Measurements from ENCODE around the gene CNTFR. TPM values are rescaled to one million over a fixed set of nuclear protein-coding genes. Genes with fewer than 3 reads are reported as not detected.

The CNTFR gene
- total and polyA plus RNA-seq, 2 experiments from 2014 or later: 0.73 to 1.9 TPM

- no peaks in the 10 kb centered on the region for H3K4me1 ChIP-seq (ENCODE audit: insufficient read depth)
- H3K79me2 ChIP-seq (replicated peaks; ENCODE audit: insufficient read depth): no peaks in the 10 kb centered on the region
- Mint-ChIP-seq H3K27me3 (ENCODE audit: insufficient read depth, low read depth, poor library complexity) (peaks cover 4% of the 10 kb centered on the region), H3K27ac (no peak overlapping the region; the same call in 1 of the 2 replicates), H3K36me3 (ENCODE audit: low read depth) (no peaks in the 10 kb centered on the region), H3K9me3 (no peaks in the 10 kb centered on the region; the same call in 2 of the 3 replicates), H3K4me1 (no peaks in the 10 kb centered on the region), H3K4me3 (no peak overlapping the region)
- DNase-seq (ENCODE audit: low spot score) (no peak), ATAC-seq (no peak; the same call in 2 of the 3 replicates)
- no peaks in the 10 kb centered on the region for H3K9me2 ChIP-seq (ENCODE audit: insufficient read depth)
- H3K36me3 ChIP-seq (ENCODE audit: insufficient read depth): no peaks in the 10 kb centered on the region
- no peak overlapping the region for H3K4me2 ChIP-seq
- H4K20me1 ChIP-seq (replicated peaks; ENCODE audit: insufficient read depth): no peaks in the 10 kb centered on the region
- TF ChIP-seq POLR2AphosphoS5 (IDR thresholded peaks at IDR 0.05; ENCODE audit: low read depth) (no peak), JUNB (IDR thresholded peaks at IDR 0.05; ENCODE audit: unreplicated experiment) (no peak), CTCF (conservative IDR thresholded peaks at IDR 0.05; ENCODE audit: low read depth in 2 of 2) (no peak), ZNF331 (CRISPR knock-in tag; IDR thresholded peaks at IDR 0.05; ENCODE audit: low read depth) (no peak), EZH2 (IDR thresholded peaks at IDR 0.05; ENCODE audit: low read depth, unreplicated experiment) (no peak), ETS1 (IDR thresholded peaks at IDR 0.05) (no peak), NANOG (IDR thresholded peaks at IDR 0.05; ENCODE audit: borderline replicate concordance) (no peak), STAT1 (IDR thresholded peaks at IDR 0.05; ENCODE audit: unreplicated experiment) (no peak), ZNF114 (CRISPR knock-in tag; IDR thresholded peaks at IDR 0.05) (no peak), CREB1 (CRISPR knock-in tag; IDR thresholded peaks at IDR 0.05; ENCODE audit: low read depth) (no peak), EZH2phosphoT487 (IDR thresholded peaks at IDR 0.05; ENCODE audit: unreplicated experiment) (no peak), REST (IDR thresholded peaks at IDR 0.05; ENCODE audit: unreplicated experiment) (no peak)
- TF ChIP-seq, protein P1, sequence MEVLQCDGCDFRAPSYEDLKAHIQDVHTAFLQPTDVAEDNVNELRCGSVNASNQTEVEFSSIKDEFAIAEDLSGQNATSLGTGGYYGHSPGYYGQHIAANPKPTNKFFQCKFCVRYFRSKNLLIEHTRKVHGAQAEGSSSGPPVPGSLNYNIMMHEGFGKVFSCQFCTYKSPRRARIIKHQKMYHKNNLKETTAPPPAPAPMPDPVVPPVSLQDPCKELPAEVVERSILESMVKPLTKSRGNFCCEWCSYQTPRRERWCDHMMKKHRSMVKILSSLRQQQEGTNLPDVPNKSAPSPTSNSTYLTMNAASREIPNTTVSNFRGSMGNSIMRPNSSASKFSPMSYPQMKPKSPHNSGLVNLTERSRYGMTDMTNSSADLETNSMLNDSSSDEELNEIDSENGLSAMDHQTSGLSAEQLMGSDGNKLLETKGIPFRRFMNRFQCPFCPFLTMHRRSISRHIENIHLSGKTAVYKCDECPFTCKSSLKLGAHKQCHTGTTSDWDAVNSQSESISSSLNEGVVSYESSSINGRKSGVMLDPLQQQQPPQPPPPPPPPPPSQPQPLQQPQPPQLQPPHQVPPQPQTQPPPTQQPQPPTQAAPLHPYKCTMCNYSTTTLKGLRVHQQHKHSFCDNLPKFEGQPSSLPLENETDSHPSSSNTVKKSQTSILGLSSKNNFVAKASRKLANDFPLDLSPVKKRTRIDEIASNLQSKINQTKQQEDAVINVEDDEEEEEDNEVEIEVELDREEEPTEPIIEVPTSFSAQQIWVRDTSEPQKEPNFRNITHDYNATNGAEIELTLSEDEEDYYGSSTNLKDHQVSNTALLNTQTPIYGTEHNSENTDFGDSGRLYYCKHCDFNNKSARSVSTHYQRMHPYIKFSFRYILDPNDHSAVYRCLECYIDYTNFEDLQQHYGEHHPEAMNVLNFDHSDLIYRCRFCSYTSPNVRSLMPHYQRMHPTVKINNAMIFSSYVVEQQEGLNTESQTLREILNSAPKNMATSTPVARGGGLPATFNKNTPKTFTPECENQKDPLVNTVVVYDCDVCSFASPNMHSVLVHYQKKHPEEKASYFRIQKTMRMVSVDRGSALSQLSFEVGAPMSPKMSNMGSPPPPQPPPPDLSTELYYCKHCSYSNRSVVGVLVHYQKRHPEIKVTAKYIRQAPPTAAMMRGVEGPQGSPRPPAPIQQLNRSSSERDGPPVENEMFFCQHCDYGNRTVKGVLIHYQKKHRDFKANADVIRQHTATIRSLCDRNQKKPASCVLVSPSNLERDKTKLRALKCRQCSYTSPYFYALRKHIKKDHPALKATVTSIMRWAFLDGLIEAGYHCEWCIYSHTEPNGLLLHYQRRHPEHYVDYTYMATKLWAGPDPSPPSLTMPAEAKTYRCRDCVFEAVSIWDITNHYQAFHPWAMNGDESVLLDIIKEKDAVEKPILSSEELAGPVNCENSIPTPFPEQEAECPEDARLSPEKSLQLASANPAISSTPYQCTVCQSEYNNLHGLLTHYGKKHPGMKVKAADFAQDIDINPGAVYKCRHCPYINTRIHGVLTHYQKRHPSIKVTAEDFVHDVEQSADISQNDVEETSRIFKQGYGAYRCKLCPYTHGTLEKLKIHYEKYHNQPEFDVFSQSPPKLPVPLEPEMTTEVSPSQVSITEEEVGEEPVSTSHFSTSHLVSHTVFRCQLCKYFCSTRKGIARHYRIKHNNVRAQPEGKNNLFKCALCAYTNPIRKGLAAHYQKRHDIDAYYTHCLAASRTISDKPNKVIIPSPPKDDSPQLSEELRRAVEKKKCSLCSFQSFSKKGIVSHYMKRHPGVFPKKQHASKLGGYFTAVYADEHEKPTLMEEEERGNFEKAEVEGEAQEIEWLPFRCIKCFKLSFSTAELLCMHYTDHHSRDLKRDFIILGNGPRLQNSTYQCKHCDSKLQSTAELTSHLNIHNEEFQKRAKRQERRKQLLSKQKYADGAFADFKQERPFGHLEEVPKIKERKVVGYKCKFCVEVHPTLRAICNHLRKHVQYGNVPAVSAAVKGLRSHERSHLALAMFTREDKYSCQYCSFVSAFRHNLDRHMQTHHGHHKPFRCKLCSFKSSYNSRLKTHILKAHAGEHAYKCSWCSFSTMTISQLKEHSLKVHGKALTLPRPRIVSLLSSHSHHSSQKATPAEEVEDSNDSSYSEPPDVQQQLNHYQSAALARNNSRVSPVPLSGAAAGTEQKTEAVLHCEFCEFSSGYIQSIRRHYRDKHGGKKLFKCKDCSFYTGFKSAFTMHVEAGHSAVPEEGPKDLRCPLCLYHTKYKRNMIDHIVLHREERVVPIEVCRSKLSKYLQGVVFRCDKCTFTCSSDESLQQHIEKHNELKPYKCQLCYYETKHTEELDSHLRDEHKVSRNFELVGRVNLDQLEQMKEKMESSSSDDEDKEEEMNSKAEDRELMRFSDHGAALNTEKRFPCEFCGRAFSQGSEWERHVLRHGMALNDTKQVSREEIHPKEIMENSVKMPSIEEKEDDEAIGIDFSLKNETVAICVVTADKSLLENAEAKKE (CRISPR knock-in tag; IDR thresholded peaks at IDR 0.05): no peak
- no peak overlapping the region for H3K4me3 ChIP-seq
- H3K27me3 ChIP-seq (ENCODE audit: insufficient read depth): no peaks in the 10 kb centered on the region
- H3K27ac ChIP-seq (ENCODE audit: low read depth): no peak overlapping the region
- no peaks in the 10 kb centered on the region for H3F3A ChIP-seq (replicated peaks; ENCODE audit: low read depth)
- H2AFZ ChIP-seq: no peak overlapping the region
These were observed 43.3 kb downstream of the CNTFR start for GRCh38 chr9:34546102-34546833.

Measured in GM23338 (cell line).